ENCODE data around the gene HMCN2.

- TF ChIP-seq CTCF (IDR thresholded peaks at IDR 0.05) (no peak), POLR2A (IDR thresholded peaks at IDR 0.05) (no peak), EP300 (IDR thresholded peaks at IDR 0.05) (no peak), POLR2AphosphoS5 (IDR thresholded peaks at IDR 0.05) (no peak)
These were observed 101.5 kb downstream of the HMCN2 start for GRCh38 chr9:130366888-130367550.

Data from suprapubic skin (tissue), 4 donors.